Measurements from ENCODE around the gene ALAS1.
A peak's percentile ranks its signal among the peaks of the same experiment; 100 is the strongest.

The ALAS1 gene

GRCh38 chr3:52237657-52238172 is 39.8 kb downstream of the ALAS1 start:
- DNase-seq = no peak

GRCh38 chr3:52238193-52238760 is 40.3 kb downstream of the ALAS1 start:
- no peak for DNase-seq

- DNase-seq = peak; percentile 81
Observed at GRCh38 chr3:52238761-52239701, 41.1 kb downstream of the ALAS1 start, which contains the start of gene TWF2. TSS of gene TWF2 (minus strand) at chr3:52239158. CDS start at chr3:52239016, 142 bp downstream.

GRCh38 chr3:52240059-52240885 is 42.3 kb downstream of the ALAS1 start:
- no peak for DNase-seq

GRCh38 chr3:52240886-52241370 is 43.0 kb downstream of the ALAS1 start:
- DNase-seq = no peak

GRCh38 chr3:52242039-52242438 is 44.1 kb downstream of the ALAS1 start:
- no peak for DNase-seq

GRCh38 chr3:52243791-52244628 is 46.0 kb downstream of the ALAS1 start:
- DNase-seq = no peak

GRCh38 chr3:52245322-52246263 is 47.6 kb downstream of the ALAS1 start, which contains the start of gene PPM1M:
TSS of gene PPM1M (plus strand) at chr3:52245759. CDS start at chr3:52245825, 66 bp downstream.
- DNase-seq = peak; percentile 62

- no peak for DNase-seq
Observed at GRCh38 chr3:52246264-52246620, 48.3 kb downstream of the ALAS1 start.

GRCh38 chr3:52246728-52247408 is 48.9 kb downstream of the ALAS1 start:
- DNase-seq = no peak

- no peak for DNase-seq
Observed at GRCh38 chr3:52247409-52248164, 49.6 kb downstream of the ALAS1 start.

GRCh38 chr3:52248165-52248541 is 50.2 kb downstream of the ALAS1 start:
- no peak for DNase-seq

GRCh38 chr3:52248816-52249547 is 51.0 kb downstream of the ALAS1 start:
- no peak for DNase-seq

GRCh38 chr3:52249683-52250082 is 51.7 kb downstream of the ALAS1 start:
- DNase-seq = no peak

GRCh38 chr3:52250122-52250521 is 52.2 kb downstream of the ALAS1 start:
- DNase-seq = no peak

- DNase-seq = peak; percentile 86
Observed at GRCh38 chr3:52253314-52254304, 55.6 kb downstream of the ALAS1 start.

GRCh38 chr3:52254608-52255007 is 56.6 kb downstream of the ALAS1 start:
- DNase-seq = peak; percentile 2
